ENCODE results near the gene ABR.
"Not testable (repeated sequence)": the region's sequence is repeated elsewhere in the genome, so short reads cannot be mapped to it uniquely, and the experiment has no call there.

The ABR gene

DNA sequence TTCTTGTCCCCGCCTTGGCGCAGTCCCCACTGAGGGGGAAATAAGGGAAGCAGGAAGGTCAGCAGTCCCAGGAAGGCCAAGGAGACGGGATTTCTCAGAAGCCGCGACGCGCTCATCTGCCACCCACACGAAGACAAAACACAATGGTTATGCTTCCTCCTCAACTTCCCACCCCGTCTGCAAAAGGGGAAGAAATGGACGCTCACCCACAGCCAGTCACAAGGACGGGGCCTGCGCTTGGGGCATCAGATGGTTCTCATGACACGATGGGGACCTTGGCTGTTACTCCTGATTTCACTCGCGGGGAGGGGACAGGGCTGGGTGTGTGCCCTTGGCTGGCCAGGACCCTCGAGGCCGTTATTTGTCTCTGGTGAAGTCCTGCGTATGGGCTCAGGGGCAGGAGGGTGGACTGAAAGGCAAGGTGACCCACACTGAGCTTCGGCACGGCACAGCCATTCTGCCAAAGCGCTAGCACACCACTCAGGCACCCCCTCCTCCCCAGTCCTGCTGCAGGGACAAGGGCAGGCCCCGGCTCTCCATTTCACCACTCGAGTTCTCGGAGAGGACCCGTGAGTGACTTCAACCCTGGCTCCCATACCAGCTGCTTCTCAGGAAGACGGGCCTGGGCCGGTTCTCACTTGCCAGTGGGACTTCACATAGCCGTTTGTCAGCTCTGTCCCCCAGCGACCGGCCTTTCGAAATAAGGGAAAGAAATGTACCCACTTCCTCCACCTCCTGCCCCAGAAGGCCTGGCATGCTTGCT is 84.5 kb downstream of the ABR start:
- no peak for DNase-seq (ENCODE audit: low read depth, low spot score)

- no peak for DNase-seq (ENCODE audit: low read depth, low spot score)
Observed at GRCh38 chr17:1094591-1094990, 85.2 kb downstream of the ABR start.

- no peak for DNase-seq (ENCODE audit: low read depth, low spot score)
Observed at GRCh38 chr17:1091900-1092299, 87.9 kb downstream of the ABR start.

DNA sequence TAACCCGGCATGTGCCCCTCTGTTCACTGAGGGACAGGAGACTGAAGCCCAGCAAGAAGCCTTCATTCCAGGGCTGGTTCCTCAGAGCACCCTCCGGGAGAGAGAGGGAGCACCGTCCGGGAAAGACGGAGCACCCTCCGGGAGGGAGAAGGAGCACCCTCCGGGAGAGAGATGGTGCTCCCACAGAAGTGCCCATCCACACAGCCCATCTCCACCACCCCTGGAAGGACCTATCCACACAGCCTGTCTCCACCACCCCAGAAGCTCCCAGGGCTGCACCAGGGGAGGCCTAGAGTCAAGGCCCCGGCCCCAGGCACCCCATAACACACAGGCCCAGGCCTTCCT is 88.6 kb downstream of the ABR start:
- no peak for DNase-seq (ENCODE audit: low read depth, low spot score)

DNA sequence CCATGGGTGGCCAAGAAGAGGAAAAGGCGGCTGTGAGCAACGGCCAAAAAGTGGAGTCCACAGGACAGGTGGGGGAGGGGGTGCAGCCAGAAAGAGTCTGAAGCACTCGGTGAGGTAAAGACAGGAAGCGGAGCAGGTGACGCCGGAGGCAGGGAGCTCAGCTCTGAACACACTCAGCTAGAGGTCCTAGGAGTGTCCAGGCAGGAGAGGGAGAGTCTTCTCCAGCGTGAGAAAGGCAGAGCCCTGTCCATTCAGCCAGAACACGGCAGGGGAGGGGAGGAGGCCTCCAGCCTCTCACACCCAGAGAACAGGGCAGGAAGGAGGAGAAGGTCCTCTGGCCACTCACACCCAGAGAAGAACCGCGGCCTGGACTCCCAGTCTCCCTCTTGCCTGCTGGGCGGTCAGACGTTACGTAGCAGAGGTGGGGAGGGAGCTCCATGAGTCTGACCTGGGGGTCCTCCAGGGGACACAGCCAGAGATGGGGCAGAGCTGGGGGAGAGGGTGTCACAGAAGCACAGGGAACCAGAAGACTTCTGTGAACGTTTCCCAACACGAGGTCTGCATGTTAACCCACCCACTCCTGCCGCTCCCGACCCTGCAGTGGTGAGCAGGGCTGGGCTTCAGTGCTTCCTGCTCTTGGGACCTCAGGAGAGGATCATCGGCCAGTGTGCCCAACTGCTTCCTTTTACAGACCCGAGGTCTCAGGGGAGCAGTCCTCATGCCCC is 89.2 kb downstream of the ABR start:
- DNase-seq (ENCODE audit: low read depth, low spot score): no peak

DNA sequence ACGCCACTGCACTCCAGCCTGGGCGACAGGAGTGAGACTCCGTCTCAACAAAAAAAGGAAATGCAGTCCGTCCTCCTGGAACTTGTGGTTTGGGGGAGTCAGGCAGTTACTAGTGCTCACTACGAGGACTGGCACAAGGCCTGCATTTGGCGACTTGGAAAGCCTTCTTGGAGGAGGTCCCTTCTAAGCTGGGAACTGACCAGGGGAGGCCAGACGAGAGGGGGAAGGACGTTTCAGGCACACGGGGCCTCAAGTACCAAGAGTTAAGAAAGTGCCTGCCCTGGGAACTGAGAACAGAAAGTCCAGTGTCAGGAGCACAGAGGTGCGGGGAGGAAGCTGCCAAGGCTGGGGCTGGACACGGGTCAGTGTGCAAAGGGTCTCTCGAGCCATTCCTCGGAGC is 89.9 kb downstream of the ABR start:
- DNase-seq (ENCODE audit: low read depth, low spot score): no peak

DNA sequence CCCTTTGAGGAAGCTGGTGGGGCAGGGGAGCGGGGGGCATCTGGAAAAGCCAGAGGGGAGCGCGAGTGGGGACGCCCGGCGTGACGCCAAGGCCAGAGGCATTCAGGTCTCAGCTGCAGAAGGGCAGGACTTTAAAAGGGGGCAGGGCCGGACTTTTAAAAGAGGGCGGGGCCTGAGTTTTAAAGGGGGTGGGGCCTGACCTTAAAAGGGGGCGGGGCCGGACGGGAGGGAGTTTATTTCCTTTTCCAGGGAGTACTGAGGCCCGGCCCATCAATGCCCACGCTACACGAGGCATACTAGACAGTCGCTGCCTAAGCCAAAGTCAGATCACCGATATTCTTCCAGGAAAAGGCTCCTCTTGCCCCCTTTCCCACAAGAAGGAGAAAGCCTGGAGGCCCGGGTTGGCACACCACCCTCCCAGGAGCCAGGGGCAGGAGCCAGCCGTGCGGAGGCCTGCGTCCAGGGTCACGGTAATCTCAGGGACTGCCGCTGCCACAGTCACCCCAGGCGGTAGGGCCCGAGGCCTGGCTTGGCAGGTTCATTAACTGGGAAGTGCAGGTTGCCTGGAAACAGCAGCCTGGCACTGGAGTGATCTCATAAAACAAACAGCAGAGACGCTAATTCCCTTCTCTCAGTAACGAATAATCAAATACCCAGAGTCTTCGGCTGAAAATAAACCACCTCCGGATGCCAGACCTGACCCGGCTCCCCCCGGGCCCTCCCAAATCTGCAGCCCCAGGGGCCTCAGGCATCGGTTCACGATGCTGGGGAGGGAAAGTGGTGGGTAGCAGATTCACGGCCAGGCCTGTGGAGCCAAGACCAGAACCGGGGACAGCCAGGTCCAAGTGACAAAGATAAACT is 92.2 kb downstream of the ABR start:
- no peak for DNase-seq (ENCODE audit: low read depth, low spot score)

DNA sequence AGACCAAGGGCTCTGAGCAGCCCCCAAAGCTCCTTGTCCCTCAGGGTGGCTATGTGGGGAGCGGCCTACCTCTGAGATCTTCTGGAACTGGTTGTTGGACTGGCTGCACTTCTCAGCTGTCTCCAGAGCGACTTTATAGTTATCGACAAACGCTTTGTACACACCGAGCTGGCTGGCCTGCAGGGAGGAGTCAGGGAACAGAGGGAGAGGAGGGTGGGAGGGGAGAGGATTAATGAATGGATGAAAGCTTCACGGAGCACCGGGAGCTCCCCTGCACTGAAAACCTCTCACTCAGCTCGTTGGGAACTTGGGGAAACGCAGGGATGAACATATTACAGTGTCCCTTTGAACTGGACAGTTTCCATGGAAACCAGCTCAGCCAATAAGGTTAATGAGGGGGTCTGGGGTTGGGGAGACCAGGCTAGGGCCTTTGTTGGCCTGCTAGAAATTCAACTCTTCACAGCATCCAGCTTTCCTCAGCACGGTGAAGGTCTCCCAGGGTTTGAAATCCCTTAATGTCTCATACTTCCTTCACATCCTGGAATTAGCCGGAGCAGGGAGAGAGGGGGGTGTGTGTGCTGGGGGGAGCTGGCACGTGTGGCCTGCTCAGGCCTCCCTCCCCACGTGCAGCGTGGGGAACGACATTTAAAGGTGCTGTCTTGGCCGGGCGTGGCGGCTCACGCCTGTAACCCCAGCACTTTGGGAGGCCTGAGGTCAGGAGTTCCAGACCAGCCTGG is 96.2 kb downstream of the ABR start:
- no peak for DNase-seq (ENCODE audit: low read depth, low spot score)

DNA sequence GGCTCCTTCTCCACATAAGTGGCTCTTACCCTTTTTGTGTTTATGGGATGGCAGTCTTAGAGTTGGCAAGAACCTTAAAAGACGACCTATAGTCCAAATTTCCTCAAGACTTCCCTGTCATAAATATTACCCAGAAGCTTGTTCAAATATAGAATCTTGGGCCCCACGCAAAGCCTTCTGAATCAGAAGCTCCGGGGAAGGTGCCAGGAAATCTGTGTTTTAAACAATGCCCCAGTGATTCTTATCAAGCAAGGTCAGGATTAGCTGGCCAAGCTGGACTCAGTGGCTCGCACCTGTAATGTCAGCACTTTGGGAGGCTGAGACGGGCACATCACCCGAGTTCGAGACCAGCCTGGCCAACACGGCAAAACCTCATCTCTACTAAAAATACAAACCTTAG is 97.2 kb downstream of the ABR start:
- no peak for DNase-seq (ENCODE audit: low read depth, low spot score)

DNA sequence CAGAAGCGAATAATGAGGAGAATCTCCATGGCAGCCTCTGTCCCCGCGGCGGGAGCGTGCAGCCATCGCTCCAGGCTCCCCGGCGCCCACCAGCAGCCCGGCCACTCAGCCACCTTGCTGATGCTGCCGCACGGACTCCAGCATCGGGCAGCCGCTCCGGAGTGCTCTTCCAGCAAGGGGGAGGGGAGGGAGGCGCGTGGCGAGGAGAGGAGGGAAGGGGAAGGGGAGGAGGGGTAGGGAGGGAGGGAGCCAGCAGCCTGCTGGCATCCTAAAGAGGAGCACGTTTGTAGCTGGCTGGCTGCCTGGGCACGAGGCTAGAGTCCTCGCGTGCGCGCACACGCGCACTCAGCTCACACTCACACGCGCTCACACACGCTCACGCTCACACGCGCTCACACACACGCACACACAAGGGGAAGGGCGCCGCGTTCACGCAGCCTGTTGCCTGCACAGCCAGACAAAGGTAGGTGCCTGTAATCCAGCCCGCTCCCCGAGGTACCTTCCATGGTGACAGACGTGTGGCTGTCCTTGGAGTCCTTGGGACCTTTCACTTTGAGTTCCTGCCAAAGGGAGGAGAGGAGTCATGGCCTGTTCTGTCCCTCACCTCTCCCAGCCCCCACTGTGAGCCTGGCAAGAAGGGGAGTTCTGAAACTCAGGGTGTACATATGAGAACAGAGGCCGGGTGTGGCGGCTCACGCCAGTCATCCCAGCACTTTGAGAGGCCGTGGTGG is 100.8 kb downstream of the ABR start:
- DNase-seq (ENCODE audit: low read depth, low spot score): no peak

GRCh38 chr17:1077986-1078711 is 101.6 kb downstream of the ABR start:
- DNase-seq (ENCODE audit: low read depth, low spot score): no peak

GRCh38 chr17:1077581-1077985 is 102.2 kb downstream of the ABR start:
- DNase-seq (ENCODE audit: low read depth, low spot score): no peak

DNA sequence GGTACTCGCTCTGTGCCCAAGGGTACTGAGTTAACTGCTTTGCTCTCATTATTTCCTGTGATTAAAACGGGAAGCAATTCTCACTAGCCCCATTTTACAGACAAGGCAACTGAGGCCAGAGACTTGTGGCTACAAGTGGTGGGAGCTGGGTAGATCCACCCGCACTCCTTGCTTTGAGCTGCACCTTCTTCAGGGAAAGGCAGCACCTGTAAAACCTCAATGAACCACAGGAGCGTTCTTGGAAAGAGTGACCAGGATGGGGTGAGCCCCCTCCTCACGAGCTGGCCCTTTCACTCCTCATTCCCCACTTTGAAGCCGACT is 102.8 kb downstream of the ABR start:
- DNase-seq (ENCODE audit: low read depth, low spot score): no peak

- DNase-seq (ENCODE audit: low read depth, low spot score): no peak
Observed at GRCh38 chr17:1076299-1076981, 103.3 kb downstream of the ABR start.

DNA sequence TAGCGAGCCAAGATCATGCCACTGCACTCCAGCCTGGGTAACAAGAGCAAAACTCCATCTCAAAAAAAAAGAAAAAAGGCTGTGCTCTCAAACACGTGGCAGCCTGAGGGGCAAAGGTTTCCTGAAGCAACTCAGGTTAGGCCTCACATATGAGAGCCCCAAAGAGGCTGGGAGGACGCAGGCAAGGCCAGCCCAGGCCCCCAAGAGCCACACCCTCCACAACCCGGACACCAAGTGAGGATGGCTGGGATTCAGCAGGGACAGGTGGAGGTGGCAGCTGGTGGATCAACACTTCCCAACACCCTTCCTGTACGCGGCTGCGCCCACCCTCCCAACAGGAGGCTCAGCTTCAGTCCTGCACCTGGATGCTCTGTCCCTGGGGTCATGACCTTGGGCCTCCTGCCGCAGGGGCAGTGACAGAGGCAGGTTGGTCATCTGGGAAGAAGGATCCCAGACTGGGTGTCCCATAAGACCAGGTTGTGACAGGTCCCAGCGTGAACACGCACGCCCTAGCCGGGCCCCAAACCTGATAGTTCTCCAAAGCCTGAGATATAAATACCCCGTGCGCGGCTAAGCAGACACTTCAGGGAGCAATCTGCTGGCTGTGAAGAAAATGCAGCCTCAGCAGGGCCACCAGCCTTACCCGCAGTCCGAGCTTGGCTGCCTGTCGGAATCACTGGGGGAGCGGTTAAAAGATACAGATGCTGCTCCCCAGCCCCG is 104.7 kb downstream of the ABR start:
- no peak for DNase-seq (ENCODE audit: low read depth, low spot score)

- DNase-seq (ENCODE audit: low read depth, low spot score): not testable (repeated sequence)
Observed at GRCh38 chr17:1073963-1074625, 105.7 kb downstream of the ABR start.

- DNase-seq (ENCODE audit: low read depth, low spot score): no peak
Observed at GRCh38 chr17:1073241-1073962, 106.4 kb downstream of the ABR start.

- DNase-seq (ENCODE audit: low read depth, low spot score): no peak
Observed at GRCh38 chr17:1072551-1072961, 107.2 kb downstream of the ABR start.
